ENCODE data around the gene HCN2. TPM values are rescaled to one million over a fixed set of nuclear protein-coding genes. Genes with fewer than 3 reads are reported as not detected.

HCN2 gene
- total and polyA plus RNA-seq, 2 of the 13 experiments (the other 11 are each of a cell fraction or from before 2014, with no cell fraction given), result 0.01 TPM; not detected in 1

- no peak for TF ChIP-seq RAD51 (IDR thresholded peaks at IDR 0.05; ENCODE audit: borderline replicate concordance)
- TF ChIP-seq ZNF724P (CRISPR knock-in tag; IDR thresholded peaks at IDR 0.05; ENCODE audit: borderline replicate concordance), result no peak
- no peak for TF ChIP-seq MED13 (CRISPR knock-in tag; IDR thresholded peaks at IDR 0.05)
- TF ChIP-seq ZMYM2 (CRISPR knock-in tag; IDR thresholded peaks at IDR 0.05), result no peak
- no peak for TF ChIP-seq U2AF1 (optimal IDR thresholded peaks at IDR 0.05; ENCODE audit: low read depth, low read length)
- no peak for TF ChIP-seq ZNF260 (CRISPR knock-in tag; IDR thresholded peaks at IDR 0.05; ENCODE audit: borderline replicate concordance, low read depth)
- no peak for TF ChIP-seq U2AF2 (IDR thresholded peaks at IDR 0.05; ENCODE audit: low read depth, low read length)
- TF ChIP-seq TEAD3 (CRISPR knock-in tag; optimal IDR thresholded peaks at IDR 0.05; ENCODE audit: borderline replicate concordance), result peak; percentile 4
- TF ChIP-seq XBP1 (CRISPR knock-in tag; IDR thresholded peaks at IDR 0.05), result no peak
- TF ChIP-seq, protein P1, sequence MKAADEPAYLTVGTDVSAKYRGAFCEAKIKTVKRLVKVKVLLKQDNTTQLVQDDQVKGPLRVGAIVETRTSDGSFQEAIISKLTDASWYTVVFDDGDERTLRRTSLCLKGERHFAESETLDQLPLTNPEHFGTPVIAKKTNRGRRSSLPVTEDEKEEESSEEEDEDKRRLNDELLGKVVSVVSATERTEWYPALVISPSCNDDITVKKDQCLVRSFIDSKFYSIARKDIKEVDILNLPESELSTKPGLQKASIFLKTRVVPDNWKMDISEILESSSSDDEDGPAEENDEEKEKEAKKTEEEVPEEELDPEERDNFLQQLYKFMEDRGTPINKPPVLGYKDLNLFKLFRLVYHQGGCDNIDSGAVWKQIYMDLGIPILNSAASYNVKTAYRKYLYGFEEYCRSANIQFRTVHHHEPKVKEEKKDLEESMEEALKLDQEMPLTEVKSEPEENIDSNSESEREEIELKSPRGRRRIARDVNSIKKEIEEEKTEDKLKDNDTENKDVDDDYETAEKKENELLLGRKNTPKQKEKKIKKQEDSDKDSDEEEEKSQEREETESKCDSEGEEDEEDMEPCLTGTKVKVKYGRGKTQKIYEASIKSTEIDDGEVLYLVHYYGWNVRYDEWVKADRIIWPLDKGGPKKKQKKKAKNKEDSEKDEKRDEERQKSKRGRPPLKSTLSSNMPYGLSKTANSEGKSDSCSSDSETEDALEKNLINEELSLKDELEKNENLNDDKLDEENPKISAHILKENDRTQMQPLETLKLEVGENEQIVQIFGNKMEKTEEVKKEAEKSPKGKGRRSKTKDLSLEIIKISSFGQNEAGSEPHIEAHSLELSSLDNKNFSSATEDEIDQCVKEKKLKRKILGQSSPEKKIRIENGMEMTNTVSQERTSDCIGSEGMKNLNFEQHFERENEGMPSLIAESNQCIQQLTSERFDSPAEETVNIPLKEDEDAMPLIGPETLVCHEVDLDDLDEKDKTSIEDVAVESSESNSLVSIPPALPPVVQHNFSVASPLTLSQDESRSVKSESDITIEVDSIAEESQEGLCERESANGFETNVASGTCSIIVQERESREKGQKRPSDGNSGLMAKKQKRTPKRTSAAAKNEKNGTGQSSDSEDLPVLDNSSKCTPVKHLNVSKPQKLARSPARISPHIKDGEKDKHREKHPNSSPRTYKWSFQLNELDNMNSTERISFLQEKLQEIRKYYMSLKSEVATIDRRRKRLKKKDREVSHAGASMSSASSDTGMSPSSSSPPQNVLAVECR (CRISPR knock-in tag; IDR thresholded peaks at IDR 0.05; ENCODE audit: borderline replicate concordance), result no peak
- no peak for TF ChIP-seq ZSCAN22 (CRISPR knock-in tag; IDR thresholded peaks at IDR 0.05)
- no peak for TF ChIP-seq KDM4B (CRISPR knock-in tag; IDR thresholded peaks at IDR 0.05)
- TF ChIP-seq, protein P2, sequence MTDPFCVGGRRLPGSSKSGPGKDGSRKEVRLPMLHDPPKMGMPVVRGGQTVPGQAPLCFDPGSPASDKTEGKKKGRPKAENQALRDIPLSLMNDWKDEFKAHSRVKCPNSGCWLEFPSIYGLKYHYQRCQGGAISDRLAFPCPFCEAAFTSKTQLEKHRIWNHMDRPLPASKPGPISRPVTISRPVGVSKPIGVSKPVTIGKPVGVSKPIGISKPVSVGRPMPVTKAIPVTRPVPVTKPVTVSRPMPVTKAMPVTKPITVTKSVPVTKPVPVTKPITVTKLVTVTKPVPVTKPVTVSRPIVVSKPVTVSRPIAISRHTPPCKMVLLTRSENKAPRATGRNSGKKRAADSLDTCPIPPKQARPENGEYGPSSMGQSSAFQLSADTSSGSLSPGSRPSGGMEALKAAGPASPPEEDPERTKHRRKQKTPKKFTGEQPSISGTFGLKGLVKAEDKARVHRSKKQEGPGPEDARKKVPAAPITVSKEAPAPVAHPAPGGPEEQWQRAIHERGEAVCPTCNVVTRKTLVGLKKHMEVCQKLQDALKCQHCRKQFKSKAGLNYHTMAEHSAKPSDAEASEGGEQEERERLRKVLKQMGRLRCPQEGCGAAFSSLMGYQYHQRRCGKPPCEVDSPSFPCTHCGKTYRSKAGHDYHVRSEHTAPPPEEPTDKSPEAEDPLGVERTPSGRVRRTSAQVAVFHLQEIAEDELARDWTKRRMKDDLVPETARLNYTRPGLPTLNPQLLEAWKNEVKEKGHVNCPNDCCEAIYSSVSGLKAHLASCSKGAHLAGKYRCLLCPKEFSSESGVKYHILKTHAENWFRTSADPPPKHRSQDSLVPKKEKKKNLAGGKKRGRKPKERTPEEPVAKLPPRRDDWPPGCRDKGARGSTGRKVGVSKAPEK (CRISPR knock-in tag; IDR thresholded peaks at IDR 0.05; ENCODE audit: borderline replicate concordance), result no peak
- TF ChIP-seq ZNF788 (CRISPR knock-in tag; IDR thresholded peaks at IDR 0.05; ENCODE audit: borderline replicate concordance), result no peak
- TF ChIP-seq TEAD2 (CRISPR knock-in tag; IDR thresholded peaks at IDR 0.05), result no peak
- TF ChIP-seq ZNF782 (CRISPR knock-in tag; IDR thresholded peaks at IDR 0.05; ENCODE audit: borderline replicate concordance), result no peak
- TF ChIP-seq ZNF3 (CRISPR knock-in tag; IDR thresholded peaks at IDR 0.05), result no peak
- no peak for TF ChIP-seq PHF21A (CRISPR knock-in tag; IDR thresholded peaks at IDR 0.05)
- no peak for TF ChIP-seq ZNF33A (CRISPR knock-in tag; IDR thresholded peaks at IDR 0.05; ENCODE audit: borderline replicate concordance)
- TF ChIP-seq, protein P3, sequence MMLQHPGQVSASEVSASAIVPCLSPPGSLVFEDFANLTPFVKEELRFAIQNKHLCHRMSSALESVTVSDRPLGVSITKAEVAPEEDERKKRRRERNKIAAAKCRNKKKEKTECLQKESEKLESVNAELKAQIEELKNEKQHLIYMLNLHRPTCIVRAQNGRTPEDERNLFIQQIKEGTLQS (CRISPR knock-in tag; IDR thresholded peaks at IDR 0.05), result no peak
- TF ChIP-seq NRL (CRISPR knock-in tag; IDR thresholded peaks at IDR 0.05; ENCODE audit: borderline replicate concordance), result no peak
- no peak for TF ChIP-seq PRPF4 (IDR thresholded peaks at IDR 0.05; ENCODE audit: low read depth, low read length, poor library complexity, severe bottlenecking)
- no peak for TF ChIP-seq CEBPG (CRISPR knock-in tag; IDR thresholded peaks at IDR 0.05)
- no peak for TF ChIP-seq SP4 (CRISPR knock-in tag; IDR thresholded peaks at IDR 0.05)
- no peak for TF ChIP-seq THAP11 (CRISPR knock-in tag; IDR thresholded peaks at IDR 0.05)
- no peak for TF ChIP-seq ZNF619 (CRISPR knock-in tag; IDR thresholded peaks at IDR 0.05)
- no peak for TF ChIP-seq ZNF660 (CRISPR knock-in tag; IDR thresholded peaks at IDR 0.05; ENCODE audit: borderline replicate concordance, low read depth)
Observed at GRCh38 chr19:663682-664117, 74.0 kb downstream of the HCN2 start (continued).

Data from HepG2 (cell line).